RWPE1 (cell line): Measurements from ENCODE around the gene PAFAH1B1.

Experiments
- CTCF ChIA-PET: fragments of 350-600 bp; sonication (Branson Sonifier 250); formaldehyde crosslinking; extraction: SDS; loops from one replicate; lab custom pipeline; 2021; lab: Yijun Ruan, JAX
- POLR2A ChIA-PET: fragments of 400-600 bp; formaldehyde crosslinking; extraction: SDS; loops from one replicate; lab custom pipeline; 2020; ENCODE audit warnings: antibody characterized with exemption; ENCODE audit not compliant: low non-redundant PET; lab: Yijun Ruan, JAX
- DNase-seq: peaks from one replicate; pipeline ENCODE4 v3.0.0; 2012; ENCODE audit warnings: low spot score
- H3K27ac ChIP-seq: fragments of 450-650 bp; 2 replicates; pipeline ENCODE4 v1.5.1; 2017
- CTCF ChIP-seq: fragments of 450-650 bp; conservative IDR thresholded peaks from 2 replicates; pipeline ENCODE4 v1.5.1; 2017; ENCODE audit warnings: low read depth, mild to moderate bottlenecking

PAFAH1B1 gene

GRCh38 chr17:2551928-2552327, 41.5 kb upstream of the PAFAH1B1 start:
- CTCF ChIA-PET = interaction anchor here (0.6 kb wide), 1 partner anchor 522 kb away, joined by 3 read pairs; the partner anchor contains the start of gene DPH1
- POLR2A ChIA-PET = no interaction called here
- TF ChIP-seq CTCF = no peak
- no peak for DNase-seq
- no peak overlapping the region for H3K27ac ChIP-seq

- POLR2A ChIA-PET = interaction anchor here (0.5 kb wide), 1 partner anchor 50 kb away, joined by 3 read pairs; no protein-coding TSS in a partner anchor
- TF ChIP-seq CTCF = no peak
- no peak for DNase-seq
- H3K27ac ChIP-seq = no peak overlapping the region
- CTCF ChIA-PET = no interaction called here
Observed at GRCh38 chr17:2560658-2561057, 32.8 kb upstream of the PAFAH1B1 start.

GRCh38 chr17:2562162-2562858, 31.1 kb upstream of the PAFAH1B1 start:
- DNase-seq = no peak
- TF ChIP-seq CTCF = no peak
- ChIA-PET POLR2A (interaction anchor here (0.6 kb wide), 1 partner anchor 81 kb away, joined by 3 read pairs; no protein-coding TSS in a partner anchor), CTCF (no interaction called here)
- peak overlapping the region; percentile 96 for H3K27ac ChIP-seq

- H3K27ac ChIP-seq = peak overlapping the region; percentile 96
- POLR2A ChIA-PET = no interaction called here
- peak; percentile 82 for DNase-seq
- CTCF ChIA-PET = no interaction called here
- TF ChIP-seq CTCF = no peak
Observed at GRCh38 chr17:2563061-2563460, 30.4 kb upstream of the PAFAH1B1 start.

- no peak for TF ChIP-seq CTCF
- ChIA-PET CTCF (interaction anchor here (0.6 to 0.8 kb wide), 2 partner anchors 10 to 1282 kb away, joined by 3 to 4 read pairs; partner anchors contain the start of gene NCBP3), POLR2A (no interaction called here)
- peak; percentile 54 for DNase-seq
- peak overlapping the region; percentile 96 for H3K27ac ChIP-seq
Observed at GRCh38 chr17:2563543-2563942, 29.9 kb upstream of the PAFAH1B1 start.

GRCh38 chr17:2564877-2565276, 28.6 kb upstream of the PAFAH1B1 start:
- CTCF ChIA-PET = no interaction called here
- POLR2A ChIA-PET = interaction anchor here (0.6 to 0.7 kb wide), 2 partner anchors 71 to 165 kb away, joined by 3 read pairs; no protein-coding TSS in a partner anchor
- H3K27ac ChIP-seq = peak overlapping the region; percentile 96
- TF ChIP-seq CTCF = no peak
- peak; percentile 77 for DNase-seq
